GM18526 (cell line): ENCODE results near the gene AP4E1.

Experiments
- POLR2A ChIP-seq: IDR thresholded peaks from 3 replicates; pipeline ENCODE4 v1.6.1; 2011; ENCODE audit not compliant: insufficient read length; ENCODE audit errors: extremely low read depth

Gene AP4E1

GRCh38 chr15:50929062-50929461, 20.6 kb downstream of the AP4E1 start:
- TF ChIP-seq POLR2A, result no peak

- no peak for TF ChIP-seq POLR2A
These were observed 22.3 kb downstream of the AP4E1 start for GRCh38 chr15:50930792-50931191.

- no peak for TF ChIP-seq POLR2A
These were observed 24.9 kb downstream of the AP4E1 start for GRCh38 chr15:50933341-50933740.

- TF ChIP-seq POLR2A, result no peak
These were observed 30.0 kb downstream of the AP4E1 start for GRCh38 chr15:50938525-50938924.

- TF ChIP-seq POLR2A, result no peak
These were observed 31.4 kb downstream of the AP4E1 start for GRCh38 chr15:50939911-50940310.

GRCh38 chr15:50940506-50940905, 32.0 kb downstream of the AP4E1 start:
- TF ChIP-seq POLR2A, result no peak

GRCh38 chr15:50943638-50944037, 35.2 kb downstream of the AP4E1 start:
- TF ChIP-seq POLR2A, result no peak

GRCh38 chr15:50944672-50945071, 36.2 kb downstream of the AP4E1 start:
- no peak for TF ChIP-seq POLR2A

GRCh38 chr15:50945725-50946124, 37.2 kb downstream of the AP4E1 start:
- TF ChIP-seq POLR2A, result no peak

GRCh38 chr15:50953302-50953701, 44.8 kb downstream of the AP4E1 start:
- no peak for TF ChIP-seq POLR2A

- TF ChIP-seq POLR2A, result no peak
These were observed 51.2 kb downstream of the AP4E1 start for GRCh38 chr15:50959717-50960116.

GRCh38 chr15:50964075-50964474, 55.6 kb downstream of the AP4E1 start:
- TF ChIP-seq POLR2A, result no peak

GRCh38 chr15:50968353-50968752, 59.9 kb downstream of the AP4E1 start:
- no peak for TF ChIP-seq POLR2A

GRCh38 chr15:50970524-50970923, 62.0 kb downstream of the AP4E1 start:
- no peak for TF ChIP-seq POLR2A

- TF ChIP-seq POLR2A, result no peak
These were observed 62.6 kb downstream of the AP4E1 start for GRCh38 chr15:50971115-50971514.

GRCh38 chr15:50971542-50971941, 63.1 kb downstream of the AP4E1 start:
- no peak for TF ChIP-seq POLR2A

GRCh38 chr15:50973605-50974004, 65.1 kb downstream of the AP4E1 start:
- TF ChIP-seq POLR2A, result no peak

- TF ChIP-seq POLR2A, result no peak
These were observed 68.7 kb downstream of the AP4E1 start for GRCh38 chr15:50977162-50977561.
